Skin of body (tissue), 2 donors: ENCODE measurements around the gene MAPK1. TPM values are rescaled to one million over a fixed set of nuclear protein-coding genes. Genes with fewer than 3 reads are reported as not detected.
"Not testable (repeated sequence)": the region's sequence is repeated elsewhere in the genome, so short reads cannot be mapped to it uniquely, and the experiment has no call there.

Source experiments
- DNase-seq: peaks from one replicate; lab custom pipeline; 2025; lab: John Stamatoyannopoulos, UW
- total RNA-seq: library from RNA; depleted of rRNA; stranded (reverse); fragments of >200 nt; gene quantifications from one replicate; pipeline ENCODE4 v1.2.3, GENCODE V29; 2014

MAPK1 gene
- total RNA-seq, 1 donor from 2014 or later, result 43.0 TPM

DNA sequence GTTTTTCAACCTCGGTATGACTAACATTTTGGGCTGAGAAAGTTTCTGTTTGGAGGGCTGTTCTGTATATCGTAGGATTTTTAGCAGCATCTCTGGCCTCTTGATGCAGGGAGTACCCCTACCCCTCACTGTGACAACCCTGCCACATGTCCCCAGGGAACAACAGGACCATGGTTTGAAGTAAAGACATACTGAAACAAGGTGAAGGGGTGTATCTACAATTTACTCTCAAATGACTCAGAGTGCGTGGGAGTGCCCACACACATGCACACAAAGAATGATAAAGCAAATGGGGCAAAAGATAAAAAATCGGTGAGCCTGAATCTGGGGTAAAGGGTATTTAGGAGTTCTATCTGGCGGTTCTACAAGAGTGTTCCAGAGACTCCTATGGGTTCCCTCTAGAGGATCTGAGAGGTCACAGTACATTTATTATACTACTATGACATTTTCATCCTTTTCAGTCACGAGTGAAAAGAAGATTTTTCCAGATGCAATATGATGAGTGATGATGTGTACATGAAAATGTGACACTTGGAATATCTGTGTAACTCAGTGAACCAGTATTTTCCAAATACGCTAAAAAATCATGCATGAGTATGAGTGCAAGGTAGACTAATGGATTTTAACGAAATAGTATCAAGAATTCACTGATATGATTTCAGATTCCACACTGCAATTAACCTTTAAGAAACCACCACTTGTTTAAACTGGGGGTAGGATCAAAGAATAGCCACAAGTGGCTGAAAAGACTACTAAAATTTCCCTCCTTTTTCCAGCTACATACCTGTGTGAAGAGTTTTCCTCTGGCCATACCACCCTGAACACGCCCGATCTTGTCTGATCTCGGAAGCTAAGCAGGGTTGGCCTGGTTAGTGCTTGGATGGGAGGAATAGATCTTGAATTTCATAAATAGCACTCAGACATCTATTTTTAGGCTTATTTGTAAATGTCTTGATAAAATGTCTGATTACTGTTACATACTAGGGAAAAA, 75.5 kb downstream of the MAPK1 start:
- DNase-seq, result no peak

DNA sequence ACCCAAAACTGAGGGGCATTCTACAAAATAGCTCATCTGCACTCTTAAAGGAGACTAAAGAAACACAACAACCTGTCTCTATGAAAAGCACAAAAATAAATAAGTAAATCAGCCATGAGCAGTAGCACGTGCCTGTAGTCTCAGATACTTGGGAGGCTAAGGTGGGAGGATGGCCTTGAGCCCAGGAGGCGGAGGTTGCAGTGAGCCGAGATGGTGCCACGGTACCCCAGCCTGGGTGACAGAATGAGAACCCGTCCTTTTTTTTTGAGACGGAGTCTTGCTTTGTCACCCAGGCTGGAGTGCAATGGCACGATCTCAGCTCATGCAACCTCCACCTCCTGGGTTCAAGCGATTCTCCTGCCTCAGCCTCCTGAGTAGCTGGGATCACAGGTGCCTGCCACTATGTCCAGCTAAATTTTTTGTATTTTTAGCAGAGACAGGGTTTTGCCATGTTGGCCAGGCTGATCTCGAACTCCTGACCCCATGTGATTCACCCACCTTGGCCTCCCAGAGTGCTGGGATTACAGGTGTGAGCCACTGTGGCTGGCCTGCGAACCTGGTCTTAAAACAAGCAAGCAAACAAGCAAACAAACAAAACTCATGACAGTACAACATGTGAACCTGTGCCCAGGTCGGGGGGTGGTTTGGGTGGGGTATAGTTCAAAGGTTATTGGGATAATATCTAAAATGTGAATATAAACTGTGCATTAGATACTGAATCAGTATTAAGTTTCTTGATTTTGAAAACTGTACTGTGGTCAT, 76.4 kb downstream of the MAPK1 start:
- DNase-seq, result not testable (repeated sequence)

DNA sequence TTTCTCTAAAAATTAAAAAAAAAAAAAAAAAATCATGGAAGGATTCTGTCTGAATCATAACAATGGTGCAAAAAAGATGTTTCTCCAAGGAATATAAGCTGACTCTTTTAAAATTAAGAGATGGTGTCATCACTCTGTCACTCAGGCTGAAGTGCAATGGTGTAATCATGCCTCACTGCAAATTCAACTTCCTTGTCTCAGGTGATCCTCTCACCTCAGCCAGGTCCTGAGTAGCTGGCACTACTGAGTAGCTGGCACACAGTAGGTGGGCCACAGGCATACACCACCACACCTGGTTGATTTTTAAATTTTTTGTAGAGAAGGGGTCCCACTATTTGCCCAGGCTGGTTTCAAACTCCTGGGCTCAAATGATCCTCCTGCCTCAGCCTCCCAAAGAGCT, 77.1 kb downstream of the MAPK1 start:
- DNase-seq, result no peak

DNA sequence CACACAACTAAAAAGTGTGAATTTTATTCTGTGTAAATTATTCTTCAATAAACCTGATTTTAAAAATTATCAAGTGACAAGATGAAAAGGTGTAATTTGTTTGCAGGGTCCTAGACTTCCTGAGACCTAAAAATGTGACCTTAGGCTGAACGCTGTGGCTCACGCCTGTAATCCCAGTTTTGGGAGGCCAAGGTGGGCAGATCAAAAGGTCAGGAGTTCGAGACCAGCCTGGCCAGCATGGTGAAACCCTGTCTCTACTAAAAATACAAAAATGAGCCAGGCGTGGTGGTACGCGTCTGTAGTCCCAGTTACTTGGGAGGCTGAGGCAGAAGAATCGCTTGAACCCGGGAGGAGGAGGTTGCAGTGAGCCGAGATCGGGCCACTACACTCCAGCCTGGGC, 79.9 kb downstream of the MAPK1 start:
- DNase-seq, result not testable (repeated sequence)

DNA sequence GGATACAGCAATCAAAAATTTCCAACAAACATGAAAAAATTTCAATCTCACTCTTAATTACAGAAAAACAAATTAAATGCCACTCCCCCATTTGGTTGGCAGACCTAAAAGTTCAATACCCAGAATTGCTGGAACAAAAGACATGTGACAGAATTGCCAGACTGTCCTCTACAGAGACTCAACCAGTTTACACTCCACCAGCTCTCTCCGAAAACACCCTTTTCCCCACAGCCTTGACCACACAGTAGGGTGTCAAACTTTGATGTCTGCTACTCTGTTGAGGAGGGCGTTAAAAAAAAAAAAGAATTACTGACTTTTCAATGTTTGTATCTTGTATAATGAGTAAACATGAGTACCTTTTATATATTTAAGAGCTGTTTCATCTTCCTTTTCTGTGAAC, 87.2 kb downstream of the MAPK1 start:
- DNase-seq, result no peak

DNA sequence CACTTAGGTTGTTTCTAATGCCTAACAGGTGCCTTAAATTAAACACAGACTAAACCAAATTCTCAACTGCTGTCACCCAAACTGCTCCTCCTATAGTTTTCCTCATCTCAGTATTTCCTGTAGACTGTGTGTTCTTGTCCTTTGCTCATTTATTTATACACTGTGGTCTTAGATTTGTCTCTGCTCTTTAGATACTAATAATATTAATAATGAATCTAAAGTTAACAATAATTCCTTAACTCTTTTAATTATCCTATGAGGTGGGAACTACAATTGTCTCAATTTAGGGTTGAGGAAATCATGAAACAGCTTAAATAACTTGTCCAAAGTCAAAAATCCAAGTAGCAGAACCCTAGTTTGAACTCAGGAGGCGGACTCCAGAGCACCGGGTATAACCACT, 88.0 kb downstream of the MAPK1 start:
- DNase-seq, result no peak

DNA sequence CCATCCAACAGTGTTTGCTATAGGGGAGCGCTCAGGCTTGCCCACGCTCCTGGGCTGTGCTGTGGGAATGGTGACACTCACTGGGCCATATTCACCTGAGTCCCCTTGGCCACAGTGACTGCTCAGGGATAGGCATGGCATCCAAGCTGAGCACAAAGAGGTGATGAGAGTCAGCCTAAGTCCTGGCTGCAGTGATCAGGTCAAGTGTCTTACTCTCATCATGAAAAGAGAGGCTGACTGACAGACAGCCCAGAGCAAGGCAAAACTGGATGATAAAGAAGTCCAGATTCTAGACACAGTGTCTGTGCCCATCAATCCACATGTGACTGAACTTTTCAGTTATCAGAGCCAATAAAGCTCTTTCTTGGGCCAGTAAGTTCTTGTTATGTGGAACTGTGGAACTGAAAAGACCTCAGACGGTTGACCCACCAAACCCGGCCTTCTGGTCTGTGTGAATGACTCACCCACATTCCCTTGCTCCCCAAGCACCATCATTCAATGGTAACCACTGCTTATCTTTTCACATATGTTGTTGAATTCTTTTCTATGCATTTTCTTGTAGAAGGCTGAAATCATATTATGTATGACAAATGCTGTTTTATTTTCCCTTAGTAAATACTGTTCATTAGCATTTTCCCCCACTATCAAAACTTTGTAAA, 88.6 kb downstream of the MAPK1 start:
- no peak for DNase-seq

DNA sequence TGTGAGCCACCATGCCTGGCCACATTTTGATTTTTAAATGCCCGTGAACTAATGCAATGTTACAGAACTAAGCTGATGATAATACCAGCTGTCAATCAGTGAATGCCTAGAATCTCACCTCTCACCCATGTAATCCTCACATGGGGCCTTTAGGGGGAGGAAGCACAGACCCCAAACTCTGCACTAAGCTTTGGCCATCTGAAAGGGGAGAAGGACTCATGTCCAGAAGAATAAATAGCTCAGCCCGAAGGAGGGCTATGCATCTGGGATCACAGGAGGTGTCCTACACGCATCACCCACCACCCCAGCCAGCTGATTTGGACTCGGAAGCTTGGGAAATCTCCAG, 95.8 kb downstream of the MAPK1 start:
- no peak for DNase-seq

DNA sequence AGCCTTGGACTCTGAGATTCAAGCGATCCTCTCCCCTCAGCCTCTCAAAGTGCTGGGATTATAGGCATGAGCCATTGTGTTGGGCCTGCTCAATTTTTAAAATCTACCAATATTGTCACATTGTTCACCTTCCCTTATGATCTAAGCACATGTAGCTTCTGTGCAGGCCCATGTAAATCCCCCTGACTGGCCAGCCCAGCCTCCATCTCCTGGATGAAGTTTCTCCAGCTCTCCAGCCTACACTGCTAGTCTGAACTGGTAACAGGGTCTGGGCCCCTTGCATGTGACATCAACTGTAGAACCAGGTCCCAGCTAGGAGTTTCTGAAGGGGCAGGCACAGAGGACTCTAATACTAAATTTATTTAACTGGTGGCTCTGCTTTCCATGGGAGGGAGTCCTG, 99.0 kb downstream of the MAPK1 start:
- DNase-seq, result no peak

DNA sequence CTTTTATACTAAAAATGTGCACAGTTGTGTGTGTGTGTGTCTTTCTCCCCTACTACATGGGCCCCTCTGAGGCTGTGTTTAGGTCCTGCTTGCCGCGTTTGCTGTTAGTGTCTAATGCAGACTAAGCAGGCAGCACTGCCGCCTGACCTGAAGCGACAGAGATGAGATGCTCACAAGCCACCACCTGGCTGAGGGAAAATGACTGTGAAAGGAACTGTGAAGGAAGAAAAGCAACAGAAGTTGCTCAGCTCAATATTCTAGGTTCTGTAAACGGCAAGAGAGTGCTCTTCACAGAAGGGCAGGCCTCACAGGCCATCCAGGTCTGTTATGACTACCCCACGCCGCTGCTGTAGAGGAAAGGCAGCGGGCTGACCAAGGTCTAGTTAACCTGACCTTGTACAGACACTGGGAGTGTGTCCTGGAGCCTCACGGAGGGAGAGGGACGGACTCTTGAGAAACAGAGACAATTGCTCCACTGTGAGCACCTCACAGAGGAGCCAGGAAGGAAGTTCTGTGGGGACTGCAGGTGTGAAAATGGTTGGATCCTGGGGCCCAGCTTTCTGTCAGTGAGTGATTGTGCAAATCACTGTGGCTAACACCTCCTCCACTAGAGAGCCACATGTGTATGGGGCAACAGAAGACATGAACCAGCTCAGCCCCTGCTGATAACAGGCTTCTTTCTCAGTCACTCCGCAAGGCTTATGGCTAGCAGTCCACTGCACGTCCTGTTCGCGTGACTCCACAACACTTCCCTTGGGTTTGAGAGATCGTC, 100.6 kb downstream of the MAPK1 start:
- no peak for DNase-seq

DNA sequence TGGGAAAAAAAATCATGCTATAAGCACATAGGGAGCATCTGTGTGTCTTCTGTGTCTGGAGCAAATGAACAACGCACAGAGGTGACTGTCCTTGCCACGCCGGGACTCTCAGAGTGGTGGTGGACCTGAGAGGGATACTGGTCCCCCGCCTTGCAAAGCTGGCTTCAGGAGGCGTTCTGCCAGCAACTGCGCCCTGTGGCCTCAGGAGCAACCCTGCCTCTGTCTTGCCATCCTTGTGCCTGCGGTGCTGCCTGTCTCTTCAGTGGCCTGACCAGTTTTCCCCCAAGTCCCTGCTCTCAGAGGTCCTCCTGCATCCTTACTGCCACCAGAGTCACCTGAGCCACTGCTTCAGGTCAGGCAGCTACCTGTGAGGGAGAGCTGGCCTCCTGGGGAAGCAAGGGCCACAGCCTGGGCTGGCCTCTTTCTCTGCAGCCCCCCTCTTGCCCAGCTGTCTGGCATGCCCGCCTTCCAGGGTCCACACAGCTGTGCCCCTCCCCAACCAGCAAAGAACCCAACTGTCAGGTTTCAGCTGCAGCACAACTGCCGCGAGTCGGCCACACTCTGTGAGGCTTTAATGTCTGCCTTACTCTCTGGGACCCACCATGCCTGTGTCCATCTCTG, 101.4 kb downstream of the MAPK1 start:
- DNase-seq, result no peak

DNA sequence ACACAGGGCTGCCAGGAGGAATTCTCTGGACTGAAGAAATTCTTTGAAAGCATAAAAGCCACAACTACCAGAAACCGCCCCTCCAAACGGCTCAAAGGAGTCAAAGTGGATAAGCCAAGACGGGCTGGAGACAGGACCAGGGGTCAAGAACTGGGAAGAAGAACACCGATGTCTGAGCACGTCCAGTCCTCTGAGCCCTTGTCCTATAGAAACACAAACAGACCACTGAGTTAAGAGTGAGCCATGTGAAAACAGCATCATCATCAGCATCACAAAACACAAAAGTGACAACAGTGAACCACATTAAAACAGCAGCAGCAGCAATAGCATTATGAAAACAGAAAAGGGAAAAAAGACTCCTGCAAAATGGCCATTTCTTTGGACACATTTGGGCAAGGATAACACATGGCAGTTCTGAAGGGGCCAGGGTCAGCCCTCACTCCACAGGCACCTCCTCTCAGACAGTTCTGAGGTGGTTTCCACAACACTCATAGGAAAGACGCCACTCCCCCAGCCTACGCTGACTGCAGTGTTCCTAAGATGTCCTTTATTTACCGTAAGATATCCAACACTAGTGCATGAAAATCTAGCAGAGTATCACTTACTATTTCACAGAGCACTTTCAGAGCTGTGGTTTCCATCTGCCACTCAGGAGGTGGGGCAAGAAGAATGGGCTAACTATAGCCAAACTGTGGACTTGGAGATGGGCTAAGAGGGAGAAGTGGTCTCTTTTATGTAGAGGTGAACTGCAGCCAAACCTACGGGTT, 103.2 kb downstream of the MAPK1 start:
- DNase-seq, result no peak

DNA sequence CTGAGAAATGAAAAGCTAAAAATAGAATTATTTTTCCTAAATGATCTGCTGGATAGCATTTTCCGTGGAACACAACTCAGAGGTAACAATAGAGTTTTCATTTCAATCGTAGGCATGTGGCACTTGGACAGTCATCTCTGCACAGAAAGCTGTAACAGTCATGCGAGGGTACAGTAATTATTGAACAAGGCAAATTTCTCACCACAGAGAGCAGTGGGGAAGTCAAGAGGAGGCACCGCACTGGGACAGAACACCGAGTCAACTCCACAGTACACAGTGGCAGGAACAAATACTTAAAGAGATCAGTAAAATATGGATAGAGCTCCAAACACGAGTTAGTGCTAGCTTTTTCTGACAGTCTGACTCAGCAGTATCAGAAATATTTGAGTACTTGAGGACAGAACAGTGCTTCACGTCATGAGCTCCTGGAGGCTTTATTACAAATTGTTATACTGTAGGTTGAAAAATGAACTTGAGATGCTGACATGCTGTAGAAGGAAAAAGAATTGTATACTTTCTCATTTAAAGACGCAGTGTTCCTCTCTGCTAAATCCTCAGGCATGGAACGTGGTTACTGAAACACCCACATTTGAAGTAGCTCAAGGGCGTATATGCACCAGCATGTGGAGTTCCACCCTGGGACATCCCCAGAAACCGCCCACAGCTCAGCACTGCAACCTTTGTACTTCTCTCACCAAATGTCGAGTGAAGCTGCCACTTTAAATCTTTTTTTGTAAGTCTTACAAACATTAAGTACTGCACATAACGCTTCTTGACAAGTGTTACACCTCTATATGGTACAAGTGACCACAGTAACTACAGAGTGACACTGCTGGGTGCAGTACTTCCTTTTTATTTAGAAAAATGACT, 104.5 kb downstream of the MAPK1 start:
- DNase-seq, result no peak

DNA sequence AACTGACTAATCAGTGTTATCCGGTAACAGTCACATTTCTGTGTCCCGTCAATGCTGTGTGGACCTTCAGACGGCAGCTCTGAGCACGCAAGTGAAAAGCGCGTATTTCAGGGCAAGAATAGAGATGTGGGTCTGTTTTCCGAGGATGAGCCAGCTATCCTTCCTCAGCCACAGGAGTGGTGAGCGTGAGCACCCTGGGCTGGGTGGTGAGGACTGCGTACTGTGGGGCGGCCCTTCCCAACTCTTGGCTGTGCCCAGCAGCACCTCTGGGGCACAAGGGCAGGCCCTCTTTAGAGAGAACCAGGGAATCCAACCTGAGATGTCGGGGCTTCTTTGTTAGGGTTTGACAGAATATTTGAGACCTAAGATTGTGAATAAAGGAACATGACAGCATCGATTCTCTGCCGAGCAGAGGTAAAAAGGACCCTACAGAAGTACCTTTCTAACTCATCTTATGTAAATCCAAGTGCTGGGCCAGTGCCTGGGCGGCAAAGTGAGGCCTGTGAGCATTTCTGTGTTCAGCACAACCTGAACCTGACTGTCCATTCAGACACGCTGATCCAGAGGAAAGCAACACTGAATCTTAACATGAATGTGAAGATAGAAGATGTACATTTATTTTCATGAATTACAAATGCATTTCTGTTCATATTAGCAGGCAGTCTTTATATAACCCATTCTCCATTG, 105.3 kb downstream of the MAPK1 start:
- DNase-seq, result no peak

DNA sequence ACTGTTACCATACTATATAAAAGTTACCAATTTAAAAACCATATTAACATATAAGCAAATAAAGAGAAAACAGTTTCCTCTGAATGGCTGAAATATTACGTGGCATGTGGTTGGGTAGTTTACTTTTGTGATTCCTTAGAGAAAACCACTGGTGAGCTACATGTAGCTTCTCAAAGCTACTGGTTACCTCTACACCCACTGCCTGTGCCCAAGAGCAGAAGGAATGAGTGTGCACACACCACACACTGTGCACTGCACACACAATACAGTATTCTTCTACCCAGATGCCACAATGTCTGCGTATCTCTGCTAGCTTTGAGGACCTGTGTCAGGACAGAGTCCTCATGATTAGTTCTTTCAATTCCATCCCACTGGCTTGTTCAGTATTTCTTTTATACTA, 106.4 kb downstream of the MAPK1 start:
- DNase-seq, result no peak

DNA sequence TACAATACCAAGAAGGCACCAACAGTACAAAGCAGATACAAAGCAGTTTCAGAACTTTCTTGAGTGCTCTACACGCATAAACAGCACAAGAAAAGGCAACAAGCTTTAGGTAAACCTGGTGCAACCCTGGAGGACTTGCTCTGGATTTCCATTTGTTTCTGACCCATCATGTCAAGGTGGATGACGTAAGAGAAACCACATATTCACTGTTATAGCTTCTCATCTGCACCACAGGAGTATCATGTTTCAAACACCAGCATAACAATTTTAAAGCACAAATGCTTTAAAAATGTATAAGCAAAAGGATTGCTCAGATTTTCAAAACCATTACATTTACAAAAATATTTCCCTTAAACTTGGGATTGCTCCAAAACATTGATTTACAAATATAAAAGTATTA, 106.8 kb downstream of the MAPK1 start:
- no peak for DNase-seq

DNA sequence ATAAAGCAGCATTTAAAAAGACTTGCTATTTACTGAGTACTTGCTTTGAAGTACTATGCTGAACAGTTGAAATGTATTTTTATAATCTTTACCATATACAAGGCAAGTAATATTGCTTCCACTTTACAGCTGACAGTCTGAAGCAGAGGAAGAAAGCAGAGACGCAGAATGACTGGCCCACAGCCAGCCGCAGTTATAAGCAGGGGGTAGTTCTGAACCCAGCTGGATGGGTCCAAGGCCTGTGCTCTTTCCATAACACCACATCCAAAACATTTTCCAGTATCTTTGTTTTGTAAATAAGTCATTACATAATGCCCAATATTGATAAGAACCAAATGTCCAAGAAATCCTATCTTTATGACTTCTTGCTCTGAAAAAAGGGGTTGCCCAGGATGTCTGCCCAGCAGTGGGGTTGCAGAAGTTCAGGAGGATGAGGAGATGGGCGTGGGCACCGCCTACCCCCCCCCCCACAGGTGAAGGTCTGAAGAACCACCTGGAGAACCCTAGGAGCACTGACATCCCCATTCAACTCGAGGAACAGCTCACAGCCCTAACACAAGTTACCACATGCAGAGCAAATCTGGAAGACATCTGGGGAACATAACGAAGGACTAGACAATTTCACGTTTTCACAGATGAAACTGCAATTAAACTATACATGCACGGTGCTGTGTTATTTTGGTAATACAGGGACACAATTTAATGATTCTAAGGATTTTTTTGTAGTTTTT, 107.6 kb downstream of the MAPK1 start:
- peak; percentile 77 for DNase-seq

DNA sequence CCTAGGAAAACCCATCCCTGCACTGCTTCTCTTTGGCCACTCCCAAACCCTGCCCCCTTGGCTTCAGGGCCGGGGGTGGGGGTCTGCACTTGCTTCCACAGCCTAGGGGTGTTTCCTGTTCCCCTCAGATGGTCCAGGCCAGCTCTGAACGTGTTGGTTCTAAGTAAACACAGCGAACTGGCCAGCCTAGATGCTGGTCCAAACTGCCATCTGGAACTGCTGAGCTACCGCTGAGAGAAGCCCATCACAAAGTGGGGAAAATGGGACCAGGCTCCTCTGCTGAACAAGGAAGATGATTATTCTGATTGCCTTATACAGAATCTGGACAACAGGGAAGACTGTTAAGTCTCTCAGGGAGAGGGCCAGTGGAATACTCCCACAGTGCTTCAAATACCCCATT, 108.4 kb downstream of the MAPK1 start:
- DNase-seq, result no peak
